ENCODE measurements around the gene MRPS26. TPM values are rescaled to one million over a fixed set of nuclear protein-coding genes. Genes with fewer than 3 reads are reported as not detected.

Gene MRPS26
- total and polyA plus RNA-seq, 2 of the 13 experiments (the other 11 are each of a cell fraction or from before 2014, with no cell fraction given), result 89.8 to 187 TPM

- TF ChIP-seq YY1 (IDR thresholded peaks at IDR 0.05; ENCODE audit: insufficient read depth, insufficient replicate concordance, low read depth, low read length) (peak; percentile 86), DMAP1 (CRISPR knock-in tag; IDR thresholded peaks at IDR 0.05) (peak; percentile 99), ZNF34 (CRISPR knock-in tag; IDR thresholded peaks at IDR 0.05; ENCODE audit: borderline replicate concordance) (peak; percentile 73; the same call in 1 of the 2 replicates), ZNF558 (CRISPR knock-in tag; IDR thresholded peaks at IDR 0.05; ENCODE audit: borderline replicate concordance) (peak; percentile 96; the same call in 1 of the 2 replicates), ZBTB4 (CRISPR knock-in tag; IDR thresholded peaks at IDR 0.05; ENCODE audit: borderline replicate concordance) (peak; percentile 78; the same call in 1 of the 2 replicates), ZNF343 (CRISPR knock-in tag; IDR thresholded peaks at IDR 0.05) (peak; percentile 74; the same call in 1 of the 2 replicates), RXRA (CRISPR knock-in tag; IDR thresholded peaks at IDR 0.05) (peak; percentile 76; the same call in 1 of the 2 replicates), NCOA1 (CRISPR knock-in tag; IDR thresholded peaks at IDR 0.05) (0 out of 2 replicates have a peak, but pooled peaks have one; percentile 86), ELF4 (CRISPR knock-in tag; IDR thresholded peaks at IDR 0.05; ENCODE audit: borderline replicate concordance) (peak; percentile 98), ZNF670 (CRISPR knock-in tag; IDR thresholded peaks at IDR 0.05; ENCODE audit: borderline replicate concordance) (peak; percentile 98; the same call in 1 of the 2 replicates), TFAP4 (IDR thresholded peaks at IDR 0.05; ENCODE audit: borderline replicate concordance, low read depth) (peak; percentile 68; the same call in 1 of the 2 replicates), MAFF (IDR thresholded peaks at IDR 0.05; ENCODE audit: low read depth, low read length) (no peak), ZNF331 (CRISPR knock-in tag; IDR thresholded peaks at IDR 0.05) (peak; percentile 91), ATF2 (CRISPR knock-in tag; IDR thresholded peaks at IDR 0.05) (no peak), JUN (CRISPR knock-in tag; IDR thresholded peaks at IDR 0.05) (peak; percentile 71; the same call in 1 of the 2 replicates), JARID2 (CRISPR knock-in tag; IDR thresholded peaks at IDR 0.05; ENCODE audit: insufficient replicate concordance) (peak; percentile 66), SMC3 (IDR thresholded peaks at IDR 0.05; ENCODE audit: low read length) (no peak; the same call in 1 of the 2 replicates), ZSCAN25 (CRISPR knock-in tag; IDR thresholded peaks at IDR 0.05) (peak; percentile 81), NONO (IDR thresholded peaks at IDR 0.05) (no peak), NONO (CRISPR knock-in tag; conservative IDR thresholded peaks at IDR 0.05) (peak; percentile 99), ZNF776 (CRISPR knock-in tag; IDR thresholded peaks at IDR 0.05) (peak; percentile 92; the same call in 1 of the 2 replicates)
- TF ChIP-seq, protein P1, sequence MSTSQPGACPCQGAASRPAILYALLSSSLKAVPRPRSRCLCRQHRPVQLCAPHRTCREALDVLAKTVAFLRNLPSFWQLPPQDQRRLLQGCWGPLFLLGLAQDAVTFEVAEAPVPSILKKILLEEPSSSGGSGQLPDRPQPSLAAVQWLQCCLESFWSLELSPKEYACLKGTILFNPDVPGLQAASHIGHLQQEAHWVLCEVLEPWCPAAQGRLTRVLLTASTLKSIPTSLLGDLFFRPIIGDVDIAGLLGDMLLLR (CRISPR knock-in tag; IDR thresholded peaks at IDR 0.05), result peak; percentile 82; the same call in 1 of the 2 replicates
- TF ChIP-seq, protein P2, sequence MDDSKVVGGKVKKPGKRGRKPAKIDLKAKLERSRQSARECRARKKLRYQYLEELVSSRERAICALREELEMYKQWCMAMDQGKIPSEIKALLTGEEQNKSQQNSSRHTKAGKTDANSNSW (CRISPR knock-in tag; IDR thresholded peaks at IDR 0.05; ENCODE audit: borderline replicate concordance), result peak; percentile 84
Observed at GRCh38 chr20:3045816-3046676, at the start of gene MRPS26 (continued).
